ENCODE data around the gene CCR6. TPM values are rescaled to one million over a fixed set of nuclear protein-coding genes. Genes with fewer than 3 reads are reported as not detected.
A peak's percentile ranks its signal among the peaks of the same experiment; 100 is the strongest.

CCR6 gene
- total and polyA plus RNA-seq, 2 of the 13 experiments (the other 11 are each of a cell fraction or from before 2014, with no cell fraction given) = 4.5 to 8.7 TPM

GRCh38 chr6:167077241-167077932 is 45.5 kb upstream of the CCR6 start (continued):
- TF ChIP-seq SOX13 (IDR thresholded peaks at IDR 0.05) (0 out of 2 replicates have a peak, but pooled peaks have one; percentile 27), SOX13 (CRISPR knock-in tag; conservative IDR thresholded peaks at IDR 0.05 in 1 of 2, IDR thresholded peaks at IDR 0.05 in 1 of 2) (peak in 1 of 2 experiments; percentile 56; a peak in 1 of 4 replicates), GLI4 (CRISPR knock-in tag; IDR thresholded peaks at IDR 0.05; ENCODE audit: borderline replicate concordance) (0 out of 2 replicates have a peak, but pooled peaks have one; percentile 65), NFKBIZ (CRISPR knock-in tag; IDR thresholded peaks at IDR 0.05) (no peak), TEAD3 (CRISPR knock-in tag; optimal IDR thresholded peaks at IDR 0.05; ENCODE audit: borderline replicate concordance) (peak; percentile 59), UBTF (CRISPR knock-in tag; IDR thresholded peaks at IDR 0.05) (peak; percentile 61; the same call in 1 of the 2 replicates), FOXO1 (CRISPR knock-in tag; IDR thresholded peaks at IDR 0.05) (peak; percentile 63; the same call in 1 of the 2 replicates), DRAP1 (CRISPR knock-in tag; IDR thresholded peaks at IDR 0.05) (0 out of 2 replicates have a peak, but pooled peaks have one; percentile 9), ZC3H13 (CRISPR knock-in tag; IDR thresholded peaks at IDR 0.05) (peak; percentile 58; the same call in 1 of the 2 replicates), SKIL (CRISPR knock-in tag; IDR thresholded peaks at IDR 0.05; ENCODE audit: borderline replicate concordance) (peak; percentile 75), HNF4G (IDR thresholded peaks at IDR 0.05; ENCODE audit: borderline replicate concordance, low read depth, low read length) (peak; percentile 76), HNF4G (CRISPR knock-in tag; IDR thresholded peaks at IDR 0.05; ENCODE audit: borderline replicate concordance, low read depth) (0 out of 2 replicates have a peak, but pooled peaks have one; percentile 33), HNF1A (IDR thresholded peaks at IDR 0.05; ENCODE audit: low read depth) (0 out of 2 replicates have a peak, but pooled peaks have one; percentile 11), HNF1A (CRISPR knock-in tag; IDR thresholded peaks at IDR 0.05; ENCODE audit: borderline replicate concordance) (no peak), ELF3 (CRISPR knock-in tag; IDR thresholded peaks at IDR 0.05) (peak; percentile 37; the same call in 1 of the 2 replicates), IKZF1 (IDR thresholded peaks at IDR 0.05) (no peak), PBX3 (CRISPR knock-in tag; IDR thresholded peaks at IDR 0.05; ENCODE audit: borderline replicate concordance) (no peak), FOXP1 (IDR thresholded peaks at IDR 0.05) (no peak), FOXP1 (CRISPR knock-in tag; IDR thresholded peaks at IDR 0.05) (peak; percentile 59)

Measured in HepG2 (cell line).